Raji (cell line): Measurements from ENCODE around the gene MGAT5B.

ENCODE experiments used
- POLR2A ChIP-seq: IDR thresholded peaks from 2 replicates; pipeline ENCODE4 v1.6.1; 2011; ENCODE audit warnings: low read depth, low read length, control low read depth; ENCODE audit not compliant: insufficient read depth

The MGAT5B gene

DNA sequence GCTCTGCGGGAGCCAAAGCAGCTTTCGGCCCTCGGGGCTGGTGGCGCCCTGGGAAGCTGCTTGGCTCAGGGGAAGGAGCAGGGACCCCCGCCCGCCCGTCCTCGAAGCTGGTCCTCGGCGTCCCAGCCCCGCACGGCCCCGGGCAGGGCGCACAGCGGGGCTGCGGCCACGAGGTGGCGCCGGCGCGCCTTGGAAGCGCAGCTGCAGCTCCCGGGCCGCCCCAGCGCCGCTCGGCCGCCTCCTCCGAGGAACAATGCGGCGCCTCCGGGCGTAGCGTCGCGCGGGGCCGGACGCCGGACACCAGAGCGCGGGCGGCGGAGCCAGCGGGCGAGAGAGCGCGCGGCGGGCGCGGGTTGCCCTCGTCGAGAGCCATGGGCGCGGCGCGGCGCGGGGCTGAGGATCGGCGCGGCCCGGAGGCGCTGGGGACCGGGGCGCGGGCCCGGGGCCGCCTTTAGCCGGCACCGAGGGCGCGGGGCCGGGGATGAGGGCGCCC is at the start of gene MGAT5B:
MGAT5B (plus strand) TSS at position 229 of the 493 bp plus-strand sequence. CDS start 626 bp downstream, outside the sequence.
- TF ChIP-seq POLR2A: no peak

DNA sequence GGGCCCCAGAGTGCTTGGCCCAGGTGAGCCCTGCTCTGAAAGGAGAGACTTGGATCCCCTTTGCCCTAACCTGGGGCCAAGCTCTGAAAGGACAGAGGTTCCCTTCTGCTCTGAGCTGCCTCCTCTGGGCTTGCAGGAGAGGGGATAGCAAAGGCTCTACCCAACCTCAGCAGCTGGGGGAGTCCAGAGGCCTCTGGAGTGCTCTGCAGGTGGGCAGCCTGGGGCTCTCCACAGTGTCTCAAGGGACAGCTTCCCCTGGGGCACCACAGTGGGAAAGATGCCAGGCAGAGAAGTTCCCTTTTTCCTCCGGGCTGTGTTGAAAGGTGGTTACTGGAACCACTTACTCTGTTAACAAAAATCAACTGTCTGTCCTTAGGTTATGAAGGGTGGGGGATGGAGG is 48.2 kb upstream of the MGAT5B start:
- TF ChIP-seq POLR2A: no peak

GRCh38 chr17:76820561-76820960 is 47.6 kb upstream of the MGAT5B start:
- TF ChIP-seq POLR2A: no peak

GRCh38 chr17:76822184-76822778 is 45.9 kb upstream of the MGAT5B start:
- no peak for TF ChIP-seq POLR2A

- no peak for TF ChIP-seq POLR2A
Measured at GRCh38 chr17:76824093-76824492, 44.1 kb upstream of the MGAT5B start.

DNA sequence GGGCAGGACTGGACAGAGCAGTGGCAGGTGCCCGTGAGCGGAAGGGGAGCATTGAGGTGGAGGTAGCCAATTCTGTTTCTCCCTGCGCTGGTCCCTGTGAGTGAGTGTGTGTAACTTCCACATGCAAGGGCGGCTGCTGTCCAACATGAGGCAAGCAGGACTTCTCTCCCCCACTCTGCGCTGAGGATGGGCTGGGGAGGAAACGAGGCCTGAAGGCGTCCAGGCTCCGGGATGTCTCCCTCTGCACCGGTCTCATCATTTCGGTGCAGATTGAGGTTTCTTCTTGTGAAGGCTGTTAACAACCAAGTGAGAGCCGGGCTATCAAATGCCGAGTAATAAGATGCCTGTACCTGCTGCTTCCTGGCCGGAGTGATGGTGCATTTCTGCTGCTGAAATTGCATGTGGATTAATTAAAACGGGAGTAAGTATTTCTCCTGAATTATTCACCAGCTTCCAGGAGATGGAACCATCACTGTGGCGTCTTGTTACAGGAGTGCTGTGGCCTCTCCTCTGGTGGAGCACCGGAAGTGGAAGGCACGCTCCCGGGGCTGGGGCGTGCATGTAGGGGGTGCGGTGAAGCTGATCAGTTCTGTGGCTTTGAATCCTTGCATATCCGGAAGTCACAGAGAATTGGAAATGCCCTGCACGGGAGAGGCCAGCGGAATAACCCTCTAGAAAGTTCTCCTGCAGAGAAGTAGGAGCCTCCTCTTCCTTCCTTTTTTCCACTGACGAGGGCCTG is 41.7 kb upstream of the MGAT5B start:
- TF ChIP-seq POLR2A: no peak

DNA sequence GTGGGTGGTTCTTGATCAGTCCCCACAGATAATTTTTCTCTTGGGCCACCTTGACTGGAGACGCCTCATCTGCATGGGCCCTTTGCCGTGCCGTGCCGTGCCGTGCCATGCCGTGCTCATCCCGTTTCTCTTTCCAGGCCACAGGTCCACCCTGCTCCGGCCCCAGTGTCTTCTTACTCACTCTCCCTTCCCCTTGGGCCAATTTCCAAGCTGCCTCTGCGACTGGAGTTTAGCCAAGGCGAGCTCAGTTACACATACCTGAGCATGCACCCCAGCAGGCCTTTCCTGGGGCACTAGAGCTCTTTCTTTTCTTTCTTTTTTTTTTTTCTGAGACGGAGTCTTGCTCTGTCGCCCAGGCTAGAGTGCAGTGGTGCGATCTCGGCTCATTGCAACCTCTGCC is 40.5 kb upstream of the MGAT5B start:
- TF ChIP-seq POLR2A: no peak

- no peak for TF ChIP-seq POLR2A
Measured at GRCh38 chr17:76830987-76831715, 37.1 kb upstream of the MGAT5B start.

DNA sequence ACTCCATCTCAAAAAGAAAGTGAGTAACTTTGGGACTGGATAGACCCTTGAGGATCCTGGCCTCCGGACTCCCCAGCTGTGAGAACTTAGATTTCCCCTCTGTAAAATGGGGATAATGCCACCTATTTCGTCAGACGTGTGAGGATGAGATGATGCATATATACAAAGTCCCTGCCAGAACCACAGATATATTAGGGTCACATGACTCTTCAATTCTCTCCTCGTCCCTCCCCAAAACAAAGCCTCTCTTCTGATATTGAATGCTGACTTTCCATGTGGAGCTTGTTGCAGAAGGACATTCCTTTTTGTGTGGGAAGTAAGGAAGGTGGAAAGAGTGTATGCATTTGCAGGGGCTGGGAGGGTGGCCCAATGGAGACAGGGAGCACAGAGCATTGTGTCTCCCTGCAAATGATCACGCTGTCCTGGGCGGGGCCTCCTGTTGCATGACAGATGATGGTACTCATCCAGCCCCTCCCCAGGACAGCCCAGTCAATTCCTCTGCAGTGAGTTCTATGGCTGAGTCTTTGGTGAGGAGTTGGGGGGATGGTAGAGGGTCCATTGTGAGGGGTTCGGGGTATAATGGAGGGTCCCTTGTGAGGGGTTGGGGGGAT is 35.1 kb upstream of the MGAT5B start:
- TF ChIP-seq POLR2A: no peak

- TF ChIP-seq POLR2A: no peak
Measured at GRCh38 chr17:76833747-76834146, 34.5 kb upstream of the MGAT5B start.

DNA sequence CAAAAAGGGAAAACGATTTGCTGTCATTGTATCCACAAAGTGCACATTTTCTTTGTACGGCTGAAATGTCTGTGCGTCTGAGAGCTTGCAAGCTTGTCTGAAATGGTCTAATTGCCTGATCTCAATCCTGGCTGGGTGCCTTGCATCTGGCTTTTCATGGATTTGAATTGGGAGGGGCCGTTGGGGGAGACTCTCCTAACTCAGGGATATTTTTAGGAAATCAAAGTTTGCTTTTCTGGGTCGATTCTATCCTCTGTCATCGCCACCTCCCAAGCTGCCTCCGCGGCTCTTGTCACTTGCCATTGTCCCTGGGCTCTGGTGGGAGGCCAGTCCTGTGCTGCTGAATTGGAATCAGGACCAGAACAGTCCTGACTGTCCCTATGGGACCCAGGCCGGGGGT is 33.3 kb upstream of the MGAT5B start:
- TF ChIP-seq POLR2A: no peak

DNA sequence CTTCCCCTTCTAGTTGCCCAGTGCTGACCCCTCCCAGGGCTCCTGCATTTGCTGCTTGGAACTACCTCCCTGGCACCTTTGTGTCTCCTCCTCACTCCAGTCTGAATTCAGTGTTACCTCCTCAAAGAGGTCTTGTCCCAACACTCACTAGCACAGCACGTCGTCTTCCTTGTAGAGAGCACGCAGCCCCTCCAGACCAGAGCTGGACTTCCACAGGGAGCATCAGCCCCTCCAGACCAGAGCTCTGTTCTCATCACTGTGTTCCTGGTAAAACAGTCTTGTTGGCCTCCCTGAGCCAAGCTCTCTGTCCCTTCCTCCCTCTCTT is 27.8 kb upstream of the MGAT5B start:
- no peak for TF ChIP-seq POLR2A

- TF ChIP-seq POLR2A: no peak
Measured at GRCh38 chr17:76840884-76841775, 27.1 kb upstream of the MGAT5B start.

GRCh38 chr17:76841776-76842405 is 26.3 kb upstream of the MGAT5B start:
- TF ChIP-seq POLR2A: no peak
